MM.1S (cell line): ENCODE results near the gene ZMPSTE24.

Experiments used
- DNase-seq: peaks from one replicate; pipeline ENCODE4 v3.0.0-alpha.2; 2015
- H2AFZ ChIP-seq: fragments of 300-600 bp; sonication (generic); 2 replicates; pipeline ENCODE4 v1.6.0; 2016; ENCODE audit warnings: antibody characterized with exemption, low read length
- H3F3A ChIP-seq: fragments of 300-600 bp; sonication (generic); 2 replicates; pipeline ENCODE4 v1.6.1; 2016; ENCODE audit warnings: mild to moderate bottlenecking, antibody characterized with exemption, low read length, moderate library complexity, mixed read lengths; ENCODE audit not compliant: insufficient read depth
- H3K27ac ChIP-seq: fragments of 300-600 bp; sonication (generic); 2 replicates; pipeline ENCODE4 v1.5.1; 2016; ENCODE audit warnings: mild to moderate bottlenecking, low read length
- H3K27me3 ChIP-seq: fragments of 300-600 bp; sonication (generic); replicated peaks from 2 replicates; pipeline ENCODE4 v1.6.0; 2016; ENCODE audit warnings: low read length; ENCODE audit not compliant: insufficient read depth
- H3K36me3 ChIP-seq: fragments of 300-600 bp; sonication (generic); replicated peaks from 2 replicates; pipeline ENCODE4 v1.6.1; 2016; ENCODE audit warnings: mild to moderate bottlenecking, low read length, mixed read lengths; ENCODE audit not compliant: insufficient read depth
- H3K4me1 ChIP-seq: fragments of 300-600 bp; sonication (generic); 2 replicates; pipeline ENCODE4 v1.6.1; 2016; ENCODE audit warnings: low read length, mixed read lengths
- H3K4me2 ChIP-seq: fragments of 300-600 bp; sonication (generic); 2 replicates; pipeline ENCODE4 v1.6.0; 2016; ENCODE audit warnings: low read depth, low read length
- H3K4me3 ChIP-seq: fragments of 300-600 bp; sonication (generic); 2 replicates; pipeline ENCODE4 v1.5.1; 2016; ENCODE audit warnings: low read length, mixed read lengths
- H3K79me2 ChIP-seq: fragments of 300-600 bp; sonication (generic); 2 replicates; pipeline ENCODE4 v1.6.1; 2016; ENCODE audit warnings: mixed run types, low read length, mixed read lengths
- H3K9ac ChIP-seq: fragments of 300-600 bp; sonication (generic); 2 replicates; pipeline ENCODE4 v1.6.1; 2016; ENCODE audit warnings: low read length, mixed read lengths
- H3K9me2 ChIP-seq: fragments of 300-600 bp; sonication (generic); replicated peaks from 2 replicates; pipeline ENCODE4 v1.6.1; 2016; ENCODE audit warnings: mild to moderate bottlenecking, low read length, mixed read lengths; ENCODE audit not compliant: insufficient read depth
- H3K9me3 ChIP-seq: fragments of 300-600 bp; sonication (generic); replicated peaks from 2 replicates; pipeline ENCODE4 v1.6.1; 2016; ENCODE audit warnings: mild to moderate bottlenecking, low read length, mixed read lengths; ENCODE audit not compliant: insufficient read depth
- H4K20me1 ChIP-seq: fragments of 300-600 bp; sonication (generic); 2 replicates; pipeline ENCODE4 v1.6.1; 2016; ENCODE audit warnings: mild to moderate bottlenecking, low read length, moderate library complexity, mixed read lengths; ENCODE audit not compliant: insufficient read depth
- EZH2 ChIP-seq: fragments of 300-600 bp; sonication (generic); optimal IDR thresholded peaks from 2 replicates; pipeline ENCODE3; 2017; ENCODE audit warnings: low read depth, mild to moderate bottlenecking, antibody characterized with exemption, low read length, mixed read lengths
- EZH2phosphoT487 ChIP-seq: fragments of 300-600 bp; sonication (generic); IDR thresholded peaks from 2 replicates; pipeline ENCODE4 v1.6.1; 2018; ENCODE audit warnings: antibody characterized with exemption, low read length
- TF ChIP-seq, protein P1 (sequence below): fragments of 300-600 bp; sonication (generic); IDR thresholded peaks from 2 replicates; pipeline ENCODE4 v1.5.1; 2016; ENCODE audit warnings: antibody characterized with exemption, low read length, mixed read lengths

ZMPSTE24 gene

DNA sequence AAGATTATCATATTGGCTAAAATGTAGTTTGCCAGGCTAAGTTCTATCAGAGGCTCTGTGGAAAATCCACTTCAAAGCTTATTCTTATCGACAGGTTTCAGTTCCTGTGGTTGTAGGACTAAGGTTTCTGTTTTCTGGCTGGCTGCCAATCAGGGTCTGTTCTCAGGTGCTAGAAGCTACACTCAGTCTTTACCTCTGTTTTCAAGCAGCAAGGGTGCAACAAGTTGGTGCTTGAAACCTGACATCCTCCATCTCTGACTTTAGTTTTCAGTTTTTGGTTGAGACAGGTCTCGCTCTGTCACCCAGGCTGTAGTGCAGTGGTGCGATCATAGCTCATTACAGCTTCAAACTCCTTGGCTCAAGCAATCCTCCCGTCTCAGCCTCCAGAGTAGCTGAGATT lies 25.6 kb upstream of the ZMPSTE24 start:
- peak; percentile 97 for DNase-seq
- peak overlapping the region; percentile 15; the same call in 1 of the 2 replicates for H3K9ac ChIP-seq

DNA sequence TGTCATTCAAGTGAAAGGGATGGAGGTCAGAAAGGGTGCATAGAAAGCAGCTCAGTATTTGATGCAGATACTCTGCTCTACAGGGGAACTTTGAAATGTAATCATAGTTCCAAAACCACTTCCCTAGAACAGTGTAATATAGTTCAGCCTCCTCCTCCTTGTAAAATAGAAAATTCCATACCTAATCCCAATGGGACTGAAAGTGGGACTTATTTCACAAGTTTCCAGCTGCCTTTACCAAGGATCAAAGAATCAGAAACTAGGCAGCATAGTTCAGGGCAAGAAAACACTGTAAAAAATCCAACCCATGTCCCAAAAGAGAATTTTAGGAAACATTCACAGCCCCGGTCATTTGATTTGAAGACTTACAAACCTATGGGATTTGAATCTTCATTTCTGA lies 18.4 kb upstream of the ZMPSTE24 start:
- H3K4me3 ChIP-seq: no peak overlapping the region
- no peak overlapping the region for H2AFZ ChIP-seq
- H3K9me2 ChIP-seq: no peaks in the 10 kb centered on the region
- no peaks in the 10 kb centered on the region for H3K27me3 ChIP-seq
- no peak overlapping the region for H3K27ac ChIP-seq
- 0 out of 2 replicates have a peak, but pooled peaks cover 6% of the 10 kb centered on the region for H3F3A ChIP-seq
- no peaks in the 10 kb centered on the region for H3K4me1 ChIP-seq
- H3K9me3 ChIP-seq: no peaks in the 10 kb centered on the region
- H4K20me1 ChIP-seq: no peaks in the 10 kb centered on the region
- H3K4me2 ChIP-seq: no peak overlapping the region
- peaks cover 19% of the 10 kb centered on the region for H3K79me2 ChIP-seq
- TF ChIP-seq, protein P1, sequence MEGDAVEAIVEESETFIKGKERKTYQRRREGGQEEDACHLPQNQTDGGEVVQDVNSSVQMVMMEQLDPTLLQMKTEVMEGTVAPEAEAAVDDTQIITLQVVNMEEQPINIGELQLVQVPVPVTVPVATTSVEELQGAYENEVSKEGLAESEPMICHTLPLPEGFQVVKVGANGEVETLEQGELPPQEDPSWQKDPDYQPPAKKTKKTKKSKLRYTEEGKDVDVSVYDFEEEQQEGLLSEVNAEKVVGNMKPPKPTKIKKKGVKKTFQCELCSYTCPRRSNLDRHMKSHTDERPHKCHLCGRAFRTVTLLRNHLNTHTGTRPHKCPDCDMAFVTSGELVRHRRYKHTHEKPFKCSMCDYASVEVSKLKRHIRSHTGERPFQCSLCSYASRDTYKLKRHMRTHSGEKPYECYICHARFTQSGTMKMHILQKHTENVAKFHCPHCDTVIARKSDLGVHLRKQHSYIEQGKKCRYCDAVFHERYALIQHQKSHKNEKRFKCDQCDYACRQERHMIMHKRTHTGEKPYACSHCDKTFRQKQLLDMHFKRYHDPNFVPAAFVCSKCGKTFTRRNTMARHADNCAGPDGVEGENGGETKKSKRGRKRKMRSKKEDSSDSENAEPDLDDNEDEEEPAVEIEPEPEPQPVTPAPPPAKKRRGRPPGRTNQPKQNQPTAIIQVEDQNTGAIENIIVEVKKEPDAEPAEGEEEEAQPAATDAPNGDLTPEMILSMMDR: no peak
- TF ChIP-seq EZH2 (no peak), EZH2phosphoT487 (no peak)
- H3K36me3 ChIP-seq: peaks cover 8% of the 10 kb centered on the region
- H3K9ac ChIP-seq: no peak overlapping the region
- no peak for DNase-seq

More for the DNA sequence above, 25.6 kb upstream of the ZMPSTE24 start:
- Histone ChIP-seq H3K4me1 (peaks cover 22% of the 10 kb centered on the region), H3K27ac (peak overlapping the region; percentile 71; the same call in 1 of the 2 replicates), H3K9me2 (no peaks in the 10 kb centered on the region), H3K79me2 (peaks cover 33% of the 10 kb centered on the region), H3K9me3 (no peaks in the 10 kb centered on the region), H3K4me2 (peak overlapping the region; percentile 45; the same call in 1 of the 2 replicates), H3F3A (peaks cover 18% of the 10 kb centered on the region), H2AFZ (no peak overlapping the region), H4K20me1 (no peaks in the 10 kb centered on the region), H3K36me3 (peaks cover 13% of the 10 kb centered on the region), H3K4me3 (no peak overlapping the region; the same call in 1 of the 2 replicates), H3K27me3 (no peaks in the 10 kb centered on the region)
- TF ChIP-seq, protein P1: no peak
- TF ChIP-seq EZH2phosphoT487 (no peak), EZH2 (no peak)

DNA sequence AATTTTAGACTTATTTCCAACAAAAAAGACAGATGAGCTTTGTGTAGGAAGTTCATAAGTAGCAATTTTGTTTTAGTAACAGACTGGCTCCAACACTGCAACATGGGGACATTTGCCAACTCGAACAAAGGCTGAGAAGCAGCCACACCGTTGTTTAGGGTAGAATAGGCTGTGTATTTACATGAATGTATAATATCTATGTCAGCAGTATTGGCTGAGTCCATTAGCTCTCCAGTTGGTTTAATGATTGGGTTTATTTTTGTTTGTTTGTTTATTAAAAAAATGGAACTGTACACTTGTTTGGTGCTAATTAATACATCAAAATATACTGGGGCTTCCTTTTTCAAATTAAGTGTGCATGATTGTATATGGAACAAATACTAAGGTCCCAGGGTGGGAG lies 17.6 kb upstream of the ZMPSTE24 start:
- TF ChIP-seq EZH2 (no peak), EZH2phosphoT487 (no peak)
- TF ChIP-seq, protein P1: no peak
- no peak for DNase-seq
- H3K79me2 ChIP-seq: 0 out of 2 replicates have a peak, but pooled peaks cover 16% of the 10 kb centered on the region
- H3K4me1 ChIP-seq: no peaks in the 10 kb centered on the region
- no peaks in the 10 kb centered on the region for H3K9me3 ChIP-seq
- no peak overlapping the region for H3K4me3 ChIP-seq
- peaks cover 8% of the 10 kb centered on the region for H3K36me3 ChIP-seq
- no peaks in the 10 kb centered on the region for H4K20me1 ChIP-seq
- no peak overlapping the region for H3K27ac ChIP-seq
- H3K4me2 ChIP-seq: no peak overlapping the region
- no peaks in the 10 kb centered on the region for H3K9me2 ChIP-seq
- 0 out of 2 replicates have a peak, but pooled peaks cover 6% of the 10 kb centered on the region for H3F3A ChIP-seq
- no peak overlapping the region for H3K9ac ChIP-seq
- no peak overlapping the region for H2AFZ ChIP-seq
- no peaks in the 10 kb centered on the region for H3K27me3 ChIP-seq
